Measurements from ENCODE around the gene CYP4F11. TPM values are rescaled to one million over a fixed set of nuclear protein-coding genes. Genes with fewer than 3 reads are reported as not detected.
"Not testable (repeated sequence)": the region's sequence is repeated elsewhere in the genome, so short reads cannot be mapped to it uniquely, and the experiment has no call there.

CYP4F11 gene
- total RNA-seq, 1 donor from 2014 or later = not detected

- Histone ChIP-seq H3K36me3 (ENCODE audit: insufficient read depth, low read length) (no peaks in the 10 kb centered on the region), H3K4me2 (ENCODE audit: low read length) (no peak overlapping the region), H3K27ac (ENCODE audit: low read depth, low read length) (no peak overlapping the region), H3K9ac (ENCODE audit: low read length) (no peak overlapping the region), H2AFZ (ENCODE audit: low read depth, low read length) (no peak overlapping the region), H4K20me1 (ENCODE audit: insufficient read depth, low read length) (no peaks in the 10 kb centered on the region), H3K4me1 (ENCODE audit: insufficient read depth, low read length) (no peaks in the 10 kb centered on the region), H3K27me3 (ENCODE audit: insufficient read depth, low read length) (no peaks in the 10 kb centered on the region), H3K9me3 (ENCODE audit: insufficient read depth, low read depth, low read length) (peaks cover 7% of the 10 kb centered on the region), H3K79me2 (ENCODE audit: insufficient read depth, low read length) (no peaks in the 10 kb centered on the region), H3K4me3 (ENCODE audit: insufficient read depth, low read depth, low read length) (no peak overlapping the region)
- DNase-seq (ENCODE audit: low read depth) (no peak), FAIRE-seq (no peak)
- Mint-ChIP-seq H3K27me3 (ENCODE audit: low read depth, unreplicated experiment) (no peaks in the 10 kb centered on the region), H3K27ac (ENCODE audit: unreplicated experiment) (no peak overlapping the region), H3K36me3 (ENCODE audit: low read depth, unreplicated experiment) (no peaks in the 10 kb centered on the region), H3K4me1 (ENCODE audit: low read depth, unreplicated experiment) (no peaks in the 10 kb centered on the region), H3K4me3 (ENCODE audit: unreplicated experiment) (no peak overlapping the region), H3K9me3 (ENCODE audit: unreplicated experiment) (peaks cover 15% of the 10 kb centered on the region)
- TF ChIP-seq CTCF (IDR thresholded peaks at IDR 0.05; ENCODE audit: insufficient read depth, low read depth, low read length) = no peak
- no peak for TF ChIP-seq EZH2 (IDR thresholded peaks at IDR 0.05; ENCODE audit: insufficient read depth, low read length)
These were observed 2.6 kb upstream of the CYP4F11 start for GRCh38 chr19:15936950-15937349.

- Histone ChIP-seq H3K9me3 (ENCODE audit: insufficient read depth, low read depth, low read length) (peaks cover 7% of the 10 kb centered on the region), H3K36me3 (ENCODE audit: insufficient read depth, low read length) (no peaks in the 10 kb centered on the region), H2AFZ (ENCODE audit: low read depth, low read length) (no peak overlapping the region), H3K4me2 (ENCODE audit: low read length) (no peak overlapping the region), H3K9ac (ENCODE audit: low read length) (no peak overlapping the region), H4K20me1 (ENCODE audit: insufficient read depth, low read length) (no peaks in the 10 kb centered on the region), H3K4me1 (ENCODE audit: insufficient read depth, low read length) (no peaks in the 10 kb centered on the region), H3K79me2 (ENCODE audit: insufficient read depth, low read length) (no peaks in the 10 kb centered on the region), H3K27ac (ENCODE audit: low read depth, low read length) (no peak overlapping the region), H3K27me3 (ENCODE audit: insufficient read depth, low read length) (no peaks in the 10 kb centered on the region), H3K4me3 (ENCODE audit: insufficient read depth, low read depth, low read length) (no peak overlapping the region)
- H3K4me1 Mint-ChIP-seq (ENCODE audit: low read depth, unreplicated experiment) = no peaks in the 10 kb centered on the region
- H3K4me3 Mint-ChIP-seq (ENCODE audit: unreplicated experiment) = no peak overlapping the region
- H3K27ac Mint-ChIP-seq (ENCODE audit: unreplicated experiment) = no peak overlapping the region
- H3K36me3 Mint-ChIP-seq (ENCODE audit: low read depth, unreplicated experiment) = no peaks in the 10 kb centered on the region
- no peak for DNase-seq (ENCODE audit: low read depth)
- FAIRE-seq = no peak
- H3K27me3 Mint-ChIP-seq (ENCODE audit: low read depth, unreplicated experiment) = no peaks in the 10 kb centered on the region
- TF ChIP-seq EZH2 (IDR thresholded peaks at IDR 0.05; ENCODE audit: insufficient read depth, low read length) = no peak
- no peak for TF ChIP-seq CTCF (IDR thresholded peaks at IDR 0.05; ENCODE audit: insufficient read depth, low read depth, low read length)
- H3K9me3 Mint-ChIP-seq (ENCODE audit: unreplicated experiment) = peaks cover 15% of the 10 kb centered on the region
These were observed 1.8 kb upstream of the CYP4F11 start for GRCh38 chr19:15936173-15936572.

GRCh38 chr19:15935167-15935702, 906 bp upstream of the CYP4F11 start:
- H3K27me3 Mint-ChIP-seq (ENCODE audit: low read depth, unreplicated experiment) = no peaks in the 10 kb centered on the region
- no peak overlapping the region for H3K27ac ChIP-seq (ENCODE audit: low read depth, low read length)
- H3K79me2 ChIP-seq (ENCODE audit: insufficient read depth, low read length) = no peaks in the 10 kb centered on the region
- H4K20me1 ChIP-seq (ENCODE audit: insufficient read depth, low read length) = no peaks in the 10 kb centered on the region
- no peaks in the 10 kb centered on the region for H3K27me3 ChIP-seq (ENCODE audit: insufficient read depth, low read length)
- no peaks in the 10 kb centered on the region for H3K4me1 Mint-ChIP-seq (ENCODE audit: low read depth, unreplicated experiment)
- DNase-seq (ENCODE audit: low read depth) (no peak), FAIRE-seq (no peak)
- H3K9me3 ChIP-seq (ENCODE audit: insufficient read depth, low read depth, low read length) = peaks cover 11% of the 10 kb centered on the region
- no peaks in the 10 kb centered on the region for H3K4me1 ChIP-seq (ENCODE audit: insufficient read depth, low read length)
- no peak overlapping the region for H2AFZ ChIP-seq (ENCODE audit: low read depth, low read length)
- TF ChIP-seq CTCF (IDR thresholded peaks at IDR 0.05; ENCODE audit: insufficient read depth, low read depth, low read length) (no peak), EZH2 (IDR thresholded peaks at IDR 0.05; ENCODE audit: insufficient read depth, low read length) (no peak)
- no peak overlapping the region for H3K9ac ChIP-seq (ENCODE audit: low read length)
- peaks cover 18% of the 10 kb centered on the region for H3K9me3 Mint-ChIP-seq (ENCODE audit: unreplicated experiment)
- no peak overlapping the region for H3K4me3 ChIP-seq (ENCODE audit: insufficient read depth, low read depth, low read length)
- H3K36me3 Mint-ChIP-seq (ENCODE audit: low read depth, unreplicated experiment) = no peaks in the 10 kb centered on the region
- H3K4me2 ChIP-seq (ENCODE audit: low read length) = no peak overlapping the region
- no peaks in the 10 kb centered on the region for H3K36me3 ChIP-seq (ENCODE audit: insufficient read depth, low read length)
- no peak overlapping the region for H3K27ac Mint-ChIP-seq (ENCODE audit: unreplicated experiment)
- H3K4me3 Mint-ChIP-seq (ENCODE audit: unreplicated experiment) = no peak overlapping the region

GRCh38 chr19:15933761-15934331, 483 bp downstream of the CYP4F11 start:
- not testable (repeated sequence) for H3K79me2 ChIP-seq (ENCODE audit: insufficient read depth, low read length); H3K27ac Mint-ChIP-seq (ENCODE audit: unreplicated experiment); DNase-seq (ENCODE audit: low read depth)

More at GRCh38 chr19:15933761-15934331, 483 bp downstream of the CYP4F11 start:
- H3K27me3 Mint-ChIP-seq (ENCODE audit: low read depth, unreplicated experiment); H3K4me3 ChIP-seq (ENCODE audit: insufficient read depth, low read depth, low read length); FAIRE-seq; H3K4me1 ChIP-seq (ENCODE audit: insufficient read depth, low read length); H3K4me1 Mint-ChIP-seq (ENCODE audit: low read depth, unreplicated experiment); H3K9ac ChIP-seq (ENCODE audit: low read length); H4K20me1 ChIP-seq (ENCODE audit: insufficient read depth, low read length); H2AFZ ChIP-seq (ENCODE audit: low read depth, low read length); H3K36me3 ChIP-seq (ENCODE audit: insufficient read depth, low read length); H3K27me3 ChIP-seq (ENCODE audit: insufficient read depth, low read length); H3K4me2 ChIP-seq (ENCODE audit: low read length); H3K27ac ChIP-seq (ENCODE audit: low read depth, low read length); H3K36me3 Mint-ChIP-seq (ENCODE audit: low read depth, unreplicated experiment); H3K4me3 Mint-ChIP-seq (ENCODE audit: unreplicated experiment): not testable (repeated sequence)
- H3K9me3 Mint-ChIP-seq (ENCODE audit: unreplicated experiment) = peaks cover 24% of the 10 kb centered on the region
- H3K9me3 ChIP-seq (ENCODE audit: insufficient read depth, low read depth, low read length) = peaks cover 11% of the 10 kb centered on the region
